Activated B cell treated with CpG ODN at 0.5 μM for 24 hours (primary cell): Measurements from ENCODE around the gene C16orf96. TPM values are rescaled to one million over a fixed set of nuclear protein-coding genes. Genes with fewer than 3 reads are reported as not detected.

Experiments used
- ATAC-seq: fragments of 200-7000 bp; cut with Tn5 transposase; one replicate; pipeline ENCODE4 v1.10.0; 2021; ENCODE audit warnings: low read depth, mild to moderate bottlenecking, moderate library complexity
- CTCF ChIA-PET: fragments of 350-600 bp; sonication (Branson Sonifier 250); formaldehyde crosslinking; loops from one replicate; lab custom pipeline; 2021; ENCODE audit warnings: antibody characterized with exemption; lab: Charles Lee
- POLR2A ChIA-PET: fragments of 350-600 bp; sonication (Branson Sonifier 250); formaldehyde crosslinking; loops from one replicate; lab custom pipeline; 2021; ENCODE audit warnings: antibody characterized with exemption; lab: Charles Lee
- DNase-seq: peaks from one replicate; pipeline ENCODE4 v3.0.0; 2022
- H3K27ac Mint-ChIP-seq: one replicate; pipeline ENCODE4 v1.8.0; 2020; ENCODE audit warnings: mixed read lengths
- H3K27me3 Mint-ChIP-seq: one replicate; pipeline ENCODE4 v1.8.0; 2021; ENCODE audit warnings: mixed read lengths
- H3K36me3 Mint-ChIP-seq: one replicate; pipeline ENCODE4 v1.8.0; 2021; ENCODE audit warnings: low read depth, mixed read lengths
- H3K4me1 Mint-ChIP-seq: one replicate; pipeline ENCODE4 v1.8.0; 2021; ENCODE audit warnings: mixed read lengths
- H3K4me3 Mint-ChIP-seq: one replicate; pipeline ENCODE4 v1.8.0; 2020; ENCODE audit warnings: mild to moderate bottlenecking, mixed read lengths
- H3K9me3 Mint-ChIP-seq: one replicate; pipeline ENCODE4 v1.8.0; 2020; ENCODE audit warnings: mixed read lengths
- CTCF ChIP-seq: fragments of 200-600 bp; IDR thresholded peaks from one replicate; pipeline ENCODE4 v1.8.0; 2022; ENCODE audit warnings: antibody characterized with exemption, mild to moderate bottlenecking
- intact Hi-C: fragments of 100-400 bp; cut with micrococcal nuclease; formaldehyde crosslinking; loops from one replicate; pipeline ENCODE4 v1.15.1; 2024
- total RNA-seq: library from RNA; stranded (reverse); gene quantifications from 2 replicates; pipeline ENCODE4 v1.2.3, GENCODE V29; 2022

The C16orf96 gene
- total RNA-seq, 1 donor from 2014 or later, result 0.13 TPM

- Mint-ChIP-seq H3K36me3 (peaks cover 30% of the 10 kb centered on the region), H3K4me1 (peaks cover 25% of the 10 kb centered on the region), H3K27me3 (no peaks in the 10 kb centered on the region), H3K27ac (no peak overlapping the region), H3K9me3 (no peaks in the 10 kb centered on the region), H3K4me3 (no peak overlapping the region)
- no peak for TF ChIP-seq CTCF
- DNase-seq, result no peak
- CTCF ChIA-PET, result no interaction called here
- POLR2A ChIA-PET, result no interaction called here
- no peak for ATAC-seq
- intact Hi-C loops, result no loop called here
Measured at GRCh38 chr16:4646773-4647643, 90.9 kb downstream of the C16orf96 start.

DNA sequence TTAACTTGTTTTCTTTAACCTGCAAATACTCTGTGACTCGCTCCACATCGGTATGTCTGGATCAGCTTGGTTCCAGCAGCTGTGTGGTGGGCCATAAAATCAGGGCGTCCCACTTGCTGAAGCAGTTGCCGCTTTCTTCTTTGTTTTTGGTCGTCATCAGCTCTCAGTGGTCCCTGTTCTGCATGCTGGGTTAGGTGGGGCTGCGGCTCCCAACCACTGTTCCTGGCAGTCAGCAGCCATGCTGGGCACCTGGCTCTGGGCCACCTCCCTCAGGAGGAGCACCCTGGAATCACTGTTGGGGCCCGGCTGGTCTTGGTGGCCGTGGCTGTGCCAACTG lies 91.5 kb downstream of the C16orf96 start:
- TF ChIP-seq CTCF, result no peak
- ATAC-seq (no peak), DNase-seq (no peak)
- Mint-ChIP-seq H3K4me3 (no peak overlapping the region), H3K9me3 (no peaks in the 10 kb centered on the region), H3K36me3 (peaks cover 35% of the 10 kb centered on the region), H3K4me1 (peaks cover 27% of the 10 kb centered on the region), H3K27me3 (no peaks in the 10 kb centered on the region), H3K27ac (no peak overlapping the region)
- ChIA-PET POLR2A (no interaction called here), CTCF (no interaction called here)
- intact Hi-C loops, result no loop called here

GRCh38 chr16:4648917-4649316 lies 92.8 kb downstream of the C16orf96 start:
- Mint-ChIP-seq H3K9me3 (no peaks in the 10 kb centered on the region), H3K4me3 (no peak overlapping the region), H3K4me1 (peaks cover 27% of the 10 kb centered on the region), H3K36me3 (peaks cover 45% of the 10 kb centered on the region), H3K27ac (no peak overlapping the region), H3K27me3 (no peaks in the 10 kb centered on the region)
- no peak for TF ChIP-seq CTCF
- no peak for ATAC-seq
- ChIA-PET POLR2A (no interaction called here), CTCF (interaction anchor here (0.6 kb wide), 1 partner anchor 31 kb away, joined by 3 read pairs; no protein-coding TSS in a partner anchor)
- no peak for DNase-seq
- intact Hi-C loops, result no loop called here

GRCh38 chr16:4649744-4650442 lies 93.8 kb downstream of the C16orf96 start:
- ATAC-seq (no peak), DNase-seq (no peak)
- H3K36me3 Mint-ChIP-seq, result peaks cover 54% of the 10 kb centered on the region
- H3K27me3 Mint-ChIP-seq, result no peaks in the 10 kb centered on the region
- no peaks in the 10 kb centered on the region for H3K9me3 Mint-ChIP-seq
- H3K27ac Mint-ChIP-seq, result no peak overlapping the region
- ChIA-PET CTCF (interaction anchor here (0.6 to 1.2 kb wide), 5 partner anchors 26 to 326 kb away, joined by 3 to 6 read pairs (median 3); partner anchors contain the start of gene MGRN1), POLR2A (no interaction called here)
- H3K4me1 Mint-ChIP-seq, result peaks cover 27% of the 10 kb centered on the region
- no peak for TF ChIP-seq CTCF
- intact Hi-C loops, result loop anchor here (1.0 to 2.0 kb wide), 4 partner anchors 25 to 144 kb away; partner anchors contain the start of genes MGRN1 and NUDT16L1
- H3K4me3 Mint-ChIP-seq, result no peak overlapping the region

Other genes with a start within 250 kb of the C16orf96 start
- gene GLIS2, start 240.3 kb upstream of the C16orf96 start, total RNA-seq, result not detected in 2 replicates
- 42.4 and 58.1 TPM in 2 replicates for gene PAM16, start 205.0 kb upstream of the C16orf96 start, total RNA-seq
- 0.11 and 0.15 TPM in 2 replicates for gene VASN, start 184.5 kb upstream of the C16orf96 start, total RNA-seq
- 74.6 and 86.6 TPM in 2 replicates for gene CORO7, start 139.7 kb upstream of the C16orf96 start, total RNA-seq
- 55.3 and 62.6 TPM in 2 replicates for gene DNAJA3, start 130.5 kb upstream of the C16orf96 start, total RNA-seq
- gene NMRAL1, start 81.7 kb upstream of the C16orf96 start, total RNA-seq, result 30.0 and 42.4 TPM in 2 replicates
- 30.8 and 32.1 TPM in 2 replicates for gene HMOX2, start 79.9 kb upstream of the C16orf96 start, total RNA-seq
- gene CDIP1, start 17.6 kb upstream of the C16orf96 start, total RNA-seq, result 12.5 and 12.9 TPM in 2 replicates
- gene UBALD1, start 58.5 kb downstream of the C16orf96 start, total RNA-seq, result 17.2 and 23.4 TPM in 2 replicates
- 69.6 and 88.6 TPM in 2 replicates for gene MGRN1, start 68.5 kb downstream of the C16orf96 start, total RNA-seq
- 32.0 and 32.9 TPM in 2 replicates for gene NUDT16L1, start 137.2 kb downstream of the C16orf96 start, total RNA-seq
- gene ANKS3, start 177.9 kb downstream of the C16orf96 start, total RNA-seq, result 17.9 and 21.9 TPM in 2 replicates
- 0.29 and 0.31 TPM in 2 replicates for gene DNAAF8, start 178.2 kb downstream of the C16orf96 start, total RNA-seq
- gene ZNF500, start 210.8 kb downstream of the C16orf96 start, total RNA-seq, result 14.3 and 19.1 TPM in 2 replicates
- gene SEPTIN12, start 232.0 kb downstream of the C16orf96 start, total RNA-seq, result not detected in 2 replicates
- gene SMIM22, start 239.0 kb downstream of the C16orf96 start, total RNA-seq, result not detected in 2 replicates
- gene ROGDI, start 246.3 kb downstream of the C16orf96 start, total RNA-seq, result 5.4 and 6.8 TPM in 2 replicates